Ovary (tissue), 3 donors: ENCODE data around the gene DDX20.

Source experiments
- CTCF ChIP-seq, 3 donors: fragments of 450-650 bp in 2 of 3; fragments of 200-600 bp in 1 of 3; IDR thresholded peaks; one replicate each; pipeline versions ENCODE4 v1.5.1 to v1.8.0; 2016 to 2022; ENCODE audit warnings: antibody characterized with exemption in 3 of 3, mild to moderate bottlenecking in 1 of 3
- EP300 ChIP-seq: sonication (generic); formaldehyde crosslinking; IDR thresholded peaks from one replicate; pipeline ENCODE4 v1.6.1; 2017; ENCODE audit warnings: antibody characterized with exemption
- donor health status: DM: no; HTN: no; CAD: no.

DNA sequence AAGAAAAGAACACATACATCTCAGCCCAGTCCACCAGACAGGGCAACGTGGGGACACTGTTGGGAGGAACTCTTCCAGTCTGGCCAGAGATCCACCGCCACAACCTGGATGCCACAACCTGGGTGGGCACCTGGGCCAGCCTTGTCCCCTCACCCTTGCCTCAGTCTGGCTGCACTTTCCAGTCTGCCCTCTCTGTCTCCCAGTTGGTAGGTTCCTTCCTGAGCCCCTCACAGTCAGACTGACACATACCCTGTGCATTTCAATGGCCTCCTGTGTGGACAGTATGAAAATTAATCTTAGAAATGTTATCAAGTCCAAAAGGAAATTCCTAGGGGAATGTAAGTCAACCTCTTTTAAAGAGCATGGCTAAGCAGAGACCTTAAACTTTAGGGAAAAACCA is 49.5 kb downstream of the DDX20 start:
- TF ChIP-seq CTCF (IDR thresholded peaks at IDR 0.05) (no peak), EP300 (no peak)
